Activated CD4-positive, alpha-beta T cell treated with anti-CD3 and anti-CD28 coated beads, Interleukin-2, Interleukin-6, amounts not matched to agents 100 ng/mL and 50 ng/mL, durations not matched to agents 16 hours and 8 hours (primary cell): Measurements from ENCODE around the gene SMAD3.

Source experiments
- DNase-seq: peaks from one replicate; pipeline ENCODE4 v3.0.0-alpha.2; 2020

Gene SMAD3

DNA sequence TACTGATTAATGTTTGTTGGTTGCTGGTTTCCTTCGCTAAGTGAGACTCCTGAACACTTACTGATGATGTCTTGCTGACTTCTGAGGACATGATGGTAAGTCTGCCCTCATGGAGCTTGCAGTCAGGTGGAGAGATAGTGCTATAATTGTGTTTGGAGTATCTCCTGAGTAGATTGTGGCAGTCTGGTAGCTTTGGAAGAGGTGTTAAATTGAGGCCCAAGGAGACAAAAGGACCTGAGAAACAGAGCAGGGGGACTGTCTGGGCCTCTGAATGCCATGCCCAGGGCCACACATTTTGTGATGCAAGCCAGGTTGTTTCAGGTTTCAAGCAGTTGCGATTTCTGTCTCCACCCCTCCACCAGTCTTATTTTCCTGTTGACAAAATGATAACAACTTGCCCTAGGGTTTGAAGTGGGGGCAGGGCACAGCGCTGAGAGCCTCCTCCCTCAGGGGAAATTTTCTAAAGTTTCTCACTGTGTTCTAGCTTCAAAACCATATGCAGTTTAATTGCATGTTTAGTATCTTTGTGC is 16.7 kb downstream of the SMAD3 start:
- DNase-seq, result peak; percentile 81

DNA sequence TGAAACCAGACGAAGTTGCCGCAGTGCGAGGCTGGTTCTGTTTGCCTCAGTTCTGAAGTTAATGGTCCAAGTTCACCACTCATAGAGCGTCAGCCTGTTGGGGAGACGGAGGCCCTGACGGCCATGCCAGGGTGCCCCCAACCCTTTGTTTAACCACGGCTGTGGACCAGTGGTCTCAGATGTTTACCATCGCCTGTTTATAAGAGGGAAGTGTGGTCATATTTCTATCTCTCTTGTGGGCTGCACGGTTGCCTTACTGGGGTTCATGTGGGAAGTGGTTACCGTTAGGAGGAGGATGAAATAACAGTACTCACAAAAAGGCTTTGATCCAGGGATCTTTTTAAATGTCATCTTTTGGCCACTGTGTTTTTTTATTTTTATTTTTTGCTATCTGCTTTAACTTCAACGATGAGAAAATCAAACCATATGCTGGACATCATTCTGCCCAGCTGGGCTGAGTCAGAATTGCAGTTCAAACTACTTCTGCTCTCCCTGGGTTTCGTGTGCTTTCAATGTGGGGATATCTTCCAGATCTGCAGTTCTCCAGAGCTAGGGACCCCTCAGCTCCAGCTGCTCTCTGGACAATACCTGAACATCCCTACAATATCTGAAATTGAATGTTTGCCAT is 17.8 kb downstream of the SMAD3 start:
- DNase-seq, result no peak

DNA sequence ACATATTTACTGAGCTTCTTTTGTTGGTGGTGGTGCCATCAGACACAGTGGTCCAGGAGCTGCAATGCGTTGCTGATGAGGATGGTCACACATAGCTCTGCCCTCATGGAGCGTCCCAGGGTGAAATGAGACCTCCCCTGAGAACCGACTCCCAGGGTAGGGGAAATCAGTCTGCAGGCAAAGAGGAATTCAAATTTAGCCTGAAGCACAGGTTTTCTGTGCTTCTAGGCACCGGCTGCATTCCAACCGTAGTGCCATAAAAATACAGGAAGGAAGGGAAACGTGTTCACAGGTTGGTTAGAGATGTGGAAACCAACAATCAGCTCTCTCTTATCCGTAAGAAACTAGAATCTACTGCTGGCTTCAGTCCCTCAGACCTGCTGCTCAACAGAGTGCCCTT is 19.2 kb downstream of the SMAD3 start:
- no peak for DNase-seq

DNA sequence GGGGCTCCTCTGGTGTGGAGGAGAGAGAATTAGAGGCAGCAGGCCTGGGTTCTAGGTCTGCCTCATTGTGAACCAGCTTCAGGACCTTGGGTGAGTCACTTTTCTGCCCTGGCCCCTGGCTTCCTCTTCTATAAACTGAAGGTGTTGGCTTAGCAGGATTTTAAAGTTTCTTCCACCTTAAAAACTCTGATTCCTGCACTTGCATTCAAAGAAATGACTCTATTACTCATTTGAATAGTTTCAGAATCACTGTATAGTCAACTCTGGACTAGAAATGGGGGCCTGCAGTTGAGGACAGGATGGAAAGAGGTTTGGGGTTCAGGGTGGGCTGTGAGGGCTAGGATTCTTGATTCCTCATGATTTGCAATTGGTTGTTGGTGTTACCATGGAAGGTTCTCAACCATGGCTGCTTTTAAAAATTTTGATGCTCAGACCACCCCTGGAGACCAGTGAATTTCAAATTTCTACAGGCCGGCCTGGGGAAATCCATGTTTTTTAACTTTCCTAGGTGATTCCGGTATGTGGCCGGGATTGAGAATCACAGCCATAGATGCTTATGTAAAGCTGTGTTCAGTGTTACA is 19.9 kb downstream of the SMAD3 start:
- DNase-seq, result peak; percentile 92

- DNase-seq, result peak; percentile 83
Measured at GRCh38 chr15:67085818-67086636, 20.6 kb downstream of the SMAD3 start.

DNA sequence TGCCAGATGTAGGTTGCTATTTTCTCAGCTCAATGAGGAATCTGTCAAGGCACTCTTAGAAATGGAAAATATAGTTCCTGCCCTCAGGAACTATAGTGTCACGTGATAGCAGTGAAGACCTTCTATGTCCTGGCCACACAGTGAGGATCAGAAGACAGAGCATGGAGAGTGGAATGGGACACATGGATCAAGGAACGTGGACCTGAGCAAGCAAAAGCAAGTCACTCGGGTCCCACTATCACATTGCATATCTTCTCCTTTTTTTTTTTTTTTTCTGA is 21.2 kb downstream of the SMAD3 start:
- DNase-seq, result no peak

DNA sequence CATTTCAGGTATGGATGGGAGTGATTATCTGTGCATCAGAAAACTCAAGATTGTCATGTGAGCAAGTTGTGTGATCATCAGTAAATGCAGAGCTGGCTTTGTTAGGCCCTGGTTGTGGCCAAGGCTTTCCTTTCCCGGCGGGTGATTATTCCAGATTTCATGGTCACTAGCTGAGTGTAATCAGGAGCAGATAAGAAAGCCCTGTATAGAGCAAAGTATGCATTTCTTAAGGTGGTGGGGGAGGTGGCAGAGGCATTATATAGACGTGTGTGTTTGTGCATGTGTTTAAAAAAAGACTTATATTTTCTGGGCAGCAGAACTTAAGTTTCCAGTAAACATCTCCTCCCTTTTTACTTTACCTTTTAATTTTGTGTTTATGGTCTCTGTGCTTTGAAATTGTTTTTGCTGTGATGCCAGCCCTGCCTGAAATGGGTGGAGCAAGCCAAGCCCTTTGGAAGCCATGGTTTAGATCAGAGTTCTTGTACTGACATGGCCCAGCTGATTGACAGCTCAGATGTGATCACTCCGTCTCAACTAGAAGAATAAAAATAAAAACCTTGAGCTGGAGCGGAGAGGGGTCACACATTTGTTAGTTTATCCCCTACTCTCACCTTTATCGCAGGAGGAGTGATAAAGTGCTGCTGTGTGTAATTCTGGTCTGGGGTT is 22.2 kb downstream of the SMAD3 start:
- DNase-seq, result no peak

DNA sequence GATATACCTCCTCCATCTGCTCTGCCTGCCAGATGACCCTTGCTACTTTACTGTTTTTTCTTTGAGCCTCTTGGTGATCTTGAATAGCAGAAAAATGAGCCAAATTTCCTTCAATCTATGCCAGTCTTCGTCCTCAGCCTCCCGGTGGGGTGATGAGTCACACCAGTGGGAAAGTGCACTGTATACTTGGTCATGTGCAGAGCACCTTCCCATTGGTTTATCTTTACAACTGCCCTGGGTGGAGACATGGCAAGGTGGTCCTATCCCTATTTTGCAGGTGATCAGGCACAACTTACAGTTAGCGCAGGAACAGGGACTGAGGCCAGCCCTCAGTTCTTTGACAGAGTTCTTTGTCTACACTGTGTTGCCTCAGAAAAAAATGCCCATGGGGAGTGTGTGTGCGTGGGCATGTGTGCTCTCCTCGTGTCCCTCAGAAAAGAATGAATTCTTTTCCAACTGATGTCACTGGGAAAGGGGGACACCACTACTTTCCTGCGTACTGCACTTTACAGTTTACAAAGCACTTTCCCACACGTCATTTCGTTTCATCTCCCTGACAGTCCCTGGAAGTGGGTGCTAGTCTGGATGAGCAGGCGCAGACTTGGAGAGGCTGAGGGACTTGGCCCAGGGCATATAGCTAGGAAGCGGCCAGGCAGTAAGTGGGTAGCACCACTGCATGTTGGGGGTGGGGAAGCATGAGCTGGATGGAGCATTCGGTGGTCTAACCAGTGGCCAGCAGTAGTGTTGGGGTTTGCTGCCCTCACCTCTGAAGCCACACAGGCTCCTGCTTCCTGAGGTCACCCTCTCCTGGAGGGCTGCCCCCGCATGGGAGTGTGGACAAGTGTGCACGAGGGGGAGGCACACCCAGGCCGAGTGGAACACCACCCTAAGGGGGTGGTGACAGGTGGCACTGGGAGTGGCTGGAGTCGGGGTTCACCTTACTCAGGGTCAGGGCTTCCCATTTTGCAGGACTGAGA is 24.1 kb downstream of the SMAD3 start:
- no peak for DNase-seq

DNA sequence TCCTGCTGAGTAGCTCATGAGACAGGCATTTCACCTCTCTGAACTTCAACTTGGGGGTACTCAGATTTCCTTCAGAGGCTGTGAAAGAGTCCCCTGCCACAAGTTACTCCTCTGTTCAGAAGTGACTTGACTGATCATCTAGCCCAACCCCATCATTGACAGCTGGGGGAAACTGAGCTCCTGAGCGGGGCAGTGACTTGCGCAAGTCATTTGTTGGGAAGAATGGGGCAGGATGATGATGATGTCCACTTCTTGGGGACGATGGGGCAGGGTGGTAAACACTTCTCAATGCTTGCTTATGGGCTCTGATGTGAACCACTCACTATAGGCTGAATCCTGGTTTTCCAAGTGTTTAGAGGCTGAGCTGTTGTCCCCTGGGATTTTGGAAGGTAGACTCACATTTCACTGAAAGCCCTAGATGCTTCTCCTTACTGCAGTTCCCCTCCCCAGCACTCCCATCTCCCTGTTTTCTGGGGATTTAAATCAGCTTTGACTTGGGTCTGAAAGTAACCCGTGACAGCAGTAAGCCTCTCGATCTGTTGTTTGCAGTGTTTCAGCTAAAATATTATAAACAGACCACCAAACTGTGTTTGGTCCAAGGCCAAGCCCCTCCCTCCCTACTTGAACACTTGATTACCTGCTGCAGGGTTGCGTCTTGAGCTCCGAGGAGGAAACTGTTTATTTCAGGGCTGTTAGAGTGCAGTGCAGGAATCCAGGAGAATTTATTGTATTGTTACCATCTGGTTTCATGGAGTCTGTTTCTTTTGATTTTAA is 25.1 kb downstream of the SMAD3 start:
- no peak for DNase-seq

GRCh38 chr15:67091071-67091979 is 25.9 kb downstream of the SMAD3 start:
- DNase-seq, result peak; percentile 94

DNA sequence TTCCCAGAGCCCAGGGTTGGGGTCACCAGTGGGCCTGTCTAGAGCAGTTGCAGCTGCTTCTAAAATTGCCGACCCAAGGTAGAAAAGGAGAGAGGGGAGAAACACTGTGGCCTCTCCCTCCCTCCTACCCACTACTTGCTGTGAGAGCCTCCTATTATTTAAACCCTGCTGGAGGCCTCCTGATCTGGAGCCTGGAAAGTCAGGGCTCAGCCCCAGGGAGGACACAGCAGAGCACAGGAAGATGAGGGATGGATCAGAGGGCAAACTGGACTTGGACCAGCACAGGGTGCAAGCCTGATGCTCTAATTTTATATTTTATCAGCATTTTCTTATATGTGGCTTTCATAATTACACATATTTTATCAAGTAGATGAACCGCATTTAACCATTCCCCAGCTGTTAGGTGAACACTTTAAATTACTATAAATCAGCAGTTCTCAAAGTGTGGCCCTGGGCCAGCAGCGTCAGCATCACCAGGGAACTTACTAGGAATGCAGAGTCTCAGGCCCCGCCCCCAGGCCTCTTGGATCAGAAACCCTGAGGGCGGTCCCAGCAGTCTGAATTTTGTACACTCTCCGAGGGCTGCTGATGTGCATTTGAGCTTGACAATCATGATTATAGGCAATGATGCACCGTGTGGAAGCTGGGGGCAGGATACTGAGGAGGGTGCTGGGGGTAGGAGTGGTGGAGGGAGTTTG is 26.7 kb downstream of the SMAD3 start:
- no peak for DNase-seq

- no peak for DNase-seq
Measured at GRCh38 chr15:67092752-67093503, 27.5 kb downstream of the SMAD3 start.

DNA sequence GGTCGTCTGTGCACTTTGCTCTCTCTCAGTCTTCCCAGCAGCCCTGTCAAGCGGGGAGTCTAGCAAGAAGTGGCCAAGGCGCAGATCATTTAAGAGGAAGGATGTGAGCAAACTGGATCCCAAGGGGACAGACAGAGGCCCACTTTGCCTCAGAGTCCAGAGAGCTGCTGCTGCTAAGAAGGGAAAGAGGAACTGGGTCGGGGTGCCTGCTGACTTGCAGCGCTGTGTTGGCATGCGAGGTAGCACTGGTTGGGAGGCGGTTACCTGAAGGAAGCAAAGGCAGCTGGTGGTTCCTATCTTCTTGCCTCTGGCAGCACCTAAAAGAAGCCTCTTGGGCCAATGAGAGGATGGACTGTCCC is 28.1 kb downstream of the SMAD3 start:
- DNase-seq, result no peak

DNA sequence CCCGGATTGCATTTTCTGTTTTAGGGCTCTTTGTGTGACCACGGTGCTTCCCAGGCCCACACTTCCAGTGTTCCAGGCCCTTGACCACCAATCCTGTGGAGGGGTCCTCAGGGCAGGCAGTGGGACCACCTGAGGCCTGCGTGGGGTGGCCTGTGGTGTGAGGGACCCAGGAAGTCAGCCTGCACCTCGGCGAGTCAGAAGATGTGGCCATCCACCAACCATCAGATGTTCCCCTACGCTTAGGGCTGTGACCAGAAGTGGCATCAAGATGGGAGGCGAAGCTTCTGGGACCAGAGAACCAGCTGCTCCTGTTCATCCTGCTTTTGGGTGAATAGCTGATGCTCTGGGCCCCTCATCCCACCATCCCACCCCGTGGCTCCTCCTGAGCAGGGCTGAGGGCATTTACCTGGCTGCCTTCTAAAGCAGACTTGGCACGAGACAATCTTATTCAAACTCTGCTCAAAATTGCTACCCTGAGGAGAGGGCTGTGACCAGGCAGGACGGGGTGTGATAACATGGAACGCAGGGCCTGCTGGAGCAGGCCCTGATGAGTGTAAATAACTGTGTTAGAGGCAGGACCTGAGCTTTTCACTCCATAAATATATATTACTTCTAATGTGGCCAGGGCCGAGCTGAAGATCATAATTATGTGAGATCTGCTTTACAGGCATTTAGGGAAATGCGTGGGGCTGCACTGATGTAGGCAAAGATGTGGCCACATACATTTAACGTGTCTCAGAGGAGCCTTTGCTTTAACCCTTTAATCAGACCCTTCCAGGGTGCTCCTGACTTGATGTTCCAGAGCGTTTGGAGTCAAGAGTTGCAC is 28.8 kb downstream of the SMAD3 start:
- DNase-seq, result no peak

DNA sequence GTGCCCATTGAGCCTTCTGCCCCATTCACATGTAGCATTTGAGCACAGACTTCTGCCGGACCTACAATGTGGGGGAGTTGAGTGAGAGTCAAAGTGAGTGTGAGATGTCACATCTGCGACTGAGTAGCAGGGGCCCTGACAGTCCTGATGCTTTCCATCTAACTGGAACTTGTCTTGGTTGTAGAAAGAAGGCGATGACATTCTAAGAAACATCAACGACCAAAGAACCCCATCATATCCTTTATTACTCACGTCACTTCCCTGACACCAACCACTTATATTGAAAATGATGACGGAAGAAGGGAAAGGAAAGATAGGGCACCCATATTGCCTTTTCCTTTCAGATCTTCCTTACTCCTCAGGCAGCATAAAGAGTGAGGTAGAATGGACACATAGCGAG is 30.5 kb downstream of the SMAD3 start:
- DNase-seq, result no peak

DNA sequence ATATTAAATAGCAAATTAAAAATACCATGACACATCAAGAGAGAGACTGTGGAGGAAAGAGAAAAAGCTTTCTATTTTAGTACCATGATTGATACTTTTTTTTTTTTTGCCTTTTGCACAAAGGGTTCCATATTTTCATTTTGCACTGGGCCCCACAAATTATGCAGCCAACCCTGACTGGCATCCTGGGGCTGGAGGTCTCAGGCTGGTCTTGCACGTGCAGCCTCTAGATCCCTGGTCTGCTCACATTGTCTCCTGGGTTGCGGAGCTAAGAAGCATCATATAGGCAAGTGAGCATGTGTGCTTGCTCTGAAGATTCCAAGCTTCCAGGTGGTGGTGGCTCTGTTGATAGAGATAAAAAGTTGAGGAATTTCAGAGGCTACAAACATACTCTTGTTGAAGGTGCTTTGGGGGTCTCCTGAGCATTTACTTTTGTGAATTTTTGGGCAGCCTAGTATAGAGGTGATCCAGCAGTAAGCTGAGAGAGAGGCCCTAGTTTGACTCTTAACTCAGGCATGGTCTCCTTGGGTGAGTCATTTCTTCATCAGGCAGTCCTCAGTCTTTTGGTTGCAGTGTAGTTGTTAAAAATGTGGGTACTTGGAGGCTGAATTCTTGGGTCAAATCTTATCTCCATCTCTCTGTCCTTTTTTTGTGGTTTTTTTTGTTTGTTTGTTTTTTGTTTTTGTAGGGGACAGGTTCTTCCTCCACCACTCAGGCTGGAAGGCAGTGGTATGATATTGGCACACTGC is 31.3 kb downstream of the SMAD3 start:
- peak; percentile 78 for DNase-seq

GRCh38 chr15:67097424-67097823 is 32.0 kb downstream of the SMAD3 start:
- DNase-seq, result no peak
